HG02870 (cell line): ENCODE data around the gene RHOF.
"Not testable (repeated sequence)": the region's sequence is repeated elsewhere in the genome, so short reads cannot be mapped to it uniquely, and the experiment has no call there.

Experiments used
- ATAC-seq: cut with Tn5 transposase; IDR thresholded peaks from one replicate; pipeline ENCODE4 v1.9.1; 2021; ENCODE audit warnings: mild to moderate bottlenecking, moderate library complexity; ENCODE audit not compliant: unreplicated experiment

Gene RHOF

GRCh38 chr12:121750507-121750955 lies 43.0 kb downstream of the RHOF start:
- ATAC-seq = no peak

- no peak for ATAC-seq
Measured at GRCh38 chr12:121749267-121749666, 44.2 kb downstream of the RHOF start.

- ATAC-seq = no peak
Measured at GRCh38 chr12:121748571-121749265, 44.8 kb downstream of the RHOF start.

GRCh38 chr12:121748218-121748570 lies 45.3 kb downstream of the RHOF start:
- no peak for ATAC-seq

GRCh38 chr12:121745545-121745944 lies 47.9 kb downstream of the RHOF start:
- ATAC-seq = not testable (repeated sequence)

GRCh38 chr12:121741743-121742142 lies 51.7 kb downstream of the RHOF start:
- ATAC-seq = no peak

GRCh38 chr12:121740847-121741246 lies 52.6 kb downstream of the RHOF start:
- no peak for ATAC-seq

- no peak for ATAC-seq
Measured at GRCh38 chr12:121738340-121738858, 55.1 kb downstream of the RHOF start.

GRCh38 chr12:121733849-121734248 lies 59.6 kb downstream of the RHOF start:
- no peak for ATAC-seq

GRCh38 chr12:121731473-121731872 lies 62.0 kb downstream of the RHOF start:
- ATAC-seq = no peak

GRCh38 chr12:121729021-121729420 lies 64.5 kb downstream of the RHOF start:
- no peak for ATAC-seq
